ENCODE data around the gene ATP6AP2. TPM values are rescaled to one million over a fixed set of nuclear protein-coding genes. Genes with fewer than 3 reads are reported as not detected.

Gene ATP6AP2
- polyA plus RNA-seq, 1 donor (not counting 4 experiments of a cell fraction or from before 2014, with no cell fraction given), result 176 TPM

- no peak for FAIRE-seq
These were observed 51.4 kb downstream of the ATP6AP2 start for GRCh38 chrX:40632199-40632598.

DNA sequence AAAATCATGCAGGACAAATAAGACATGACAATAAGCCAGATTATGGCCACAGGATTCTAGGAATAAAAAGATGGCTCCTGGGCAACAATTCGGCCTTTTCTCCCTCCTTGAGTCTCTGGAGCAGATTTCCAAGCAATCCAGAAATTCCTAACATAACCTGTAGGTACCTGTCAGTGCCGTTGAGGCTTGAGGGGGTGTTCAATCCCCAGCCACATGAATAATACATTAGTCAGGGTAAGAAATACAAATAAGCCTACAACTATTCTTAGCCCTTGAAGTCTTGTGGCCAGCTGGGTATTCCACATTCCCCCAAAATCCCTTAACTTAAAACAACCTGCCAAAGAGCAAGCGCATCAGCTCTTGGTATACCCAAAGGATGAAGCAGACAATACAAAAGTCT lies 56.9 kb downstream of the ATP6AP2 start:
- Histone ChIP-seq H3K9ac (ENCODE audit: control insufficient read depth, extremely low read depth, insufficient read depth, low read length) (no peak overlapping the region), H3K4me1 (ENCODE audit: control insufficient read depth, extremely low read depth, insufficient read depth, low read length) (peaks cover 16% of the 10 kb centered on the region), H3K27me3 (ENCODE audit: control insufficient read depth, extremely low read depth, insufficient read depth, low read length) (no peaks in the 10 kb centered on the region), H3K79me2 (ENCODE audit: control insufficient read depth, insufficient read depth, low read length) (peaks cover 30% of the 10 kb centered on the region), H3K4me3 (ENCODE audit: control insufficient read depth in 2 of 3, extremely low read depth in 1 of 3, insufficient read depth in 2 of 3, low read depth in 1 of 3, low read length in 3 of 3) (no peak overlapping the region), H3K9me3 (ENCODE audit: control insufficient read depth, low read depth, low read length) (no peaks in the 10 kb centered on the region), H4K20me1 (ENCODE audit: control insufficient read depth, extremely low read depth, insufficient read depth, low read length) (peaks cover 7% of the 10 kb centered on the region), H3K27ac (ENCODE audit: control insufficient read depth, insufficient read depth, low read length) (no peak overlapping the region), H3K9me1 (ENCODE audit: control insufficient read depth, extremely low read depth, insufficient read depth, low read length) (peaks cover 4% of the 10 kb centered on the region), H3K36me3 (ENCODE audit: control insufficient read depth in 2 of 2, extremely low read depth in 1 of 2, insufficient read depth in 2 of 2, low read length in 2 of 2) (peaks cover 7 to 30% of the 10 kb centered on the region in 2 experiments), H2AFZ (ENCODE audit: control insufficient read depth, low read length) (no peak overlapping the region), H3K4me2 (ENCODE audit: control insufficient read depth, extremely low read depth, insufficient read depth, low read depth, low read length) (peak overlapping the region; percentile 48)
- TF ChIP-seq EZH2 (IDR thresholded peaks at IDR 0.05; ENCODE audit: low read length), result no peak
- TF ChIP-seq, protein P1, sequence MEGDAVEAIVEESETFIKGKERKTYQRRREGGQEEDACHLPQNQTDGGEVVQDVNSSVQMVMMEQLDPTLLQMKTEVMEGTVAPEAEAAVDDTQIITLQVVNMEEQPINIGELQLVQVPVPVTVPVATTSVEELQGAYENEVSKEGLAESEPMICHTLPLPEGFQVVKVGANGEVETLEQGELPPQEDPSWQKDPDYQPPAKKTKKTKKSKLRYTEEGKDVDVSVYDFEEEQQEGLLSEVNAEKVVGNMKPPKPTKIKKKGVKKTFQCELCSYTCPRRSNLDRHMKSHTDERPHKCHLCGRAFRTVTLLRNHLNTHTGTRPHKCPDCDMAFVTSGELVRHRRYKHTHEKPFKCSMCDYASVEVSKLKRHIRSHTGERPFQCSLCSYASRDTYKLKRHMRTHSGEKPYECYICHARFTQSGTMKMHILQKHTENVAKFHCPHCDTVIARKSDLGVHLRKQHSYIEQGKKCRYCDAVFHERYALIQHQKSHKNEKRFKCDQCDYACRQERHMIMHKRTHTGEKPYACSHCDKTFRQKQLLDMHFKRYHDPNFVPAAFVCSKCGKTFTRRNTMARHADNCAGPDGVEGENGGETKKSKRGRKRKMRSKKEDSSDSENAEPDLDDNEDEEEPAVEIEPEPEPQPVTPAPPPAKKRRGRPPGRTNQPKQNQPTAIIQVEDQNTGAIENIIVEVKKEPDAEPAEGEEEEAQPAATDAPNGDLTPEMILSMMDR (optimal IDR thresholded peaks at IDR 0.05 in 1 of 3, IDR thresholded peaks at IDR 0.05 in 1 of 3, conservative IDR thresholded peaks at IDR 0.05 in 1 of 3; ENCODE audit: extremely low read depth in 1 of 3, insufficient read depth in 2 of 3, low read length in 3 of 3), result no peak
- FAIRE-seq, result peak; percentile 48
- peak; percentile 60 for DNase-seq (ENCODE audit: low read depth, low spot score)
- dilution Hi-C loops (cut with MboI; ENCODE audit: extremely low pct_ligation_motif_present, low sequenced_read_pairs), result no loop called here

More at GRCh38 chrX:40632199-40632598, 51.4 kb downstream of the ATP6AP2 start:
- Histone ChIP-seq H3K9ac (ENCODE audit: control insufficient read depth, extremely low read depth, insufficient read depth, low read length) (no peak overlapping the region), H3K79me2 (ENCODE audit: control insufficient read depth, insufficient read depth, low read length) (peaks cover 4% of the 10 kb centered on the region), H3K27me3 (ENCODE audit: control insufficient read depth, extremely low read depth, insufficient read depth, low read length) (no peaks in the 10 kb centered on the region), H3K4me1 (ENCODE audit: control insufficient read depth, extremely low read depth, insufficient read depth, low read length) (peaks cover under 1% of the 10 kb centered on the region), H3K4me2 (ENCODE audit: control insufficient read depth, extremely low read depth, insufficient read depth, low read depth, low read length) (no peak overlapping the region), H2AFZ (ENCODE audit: control insufficient read depth, low read length) (no peak overlapping the region), H3K9me1 (ENCODE audit: control insufficient read depth, extremely low read depth, insufficient read depth, low read length) (no peaks in the 10 kb centered on the region), H3K9me3 (ENCODE audit: control insufficient read depth, low read depth, low read length) (no peaks in the 10 kb centered on the region), H3K36me3 (ENCODE audit: control insufficient read depth in 2 of 2, extremely low read depth in 1 of 2, insufficient read depth in 2 of 2, low read length in 2 of 2) (peaks cover 28 to 29% of the 10 kb centered on the region in 2 experiments), H3K4me3 (ENCODE audit: control insufficient read depth in 2 of 3, extremely low read depth in 1 of 3, insufficient read depth in 2 of 3, low read depth in 1 of 3, low read length in 3 of 3) (no peak overlapping the region), H4K20me1 (ENCODE audit: control insufficient read depth, extremely low read depth, insufficient read depth, low read length) (no peaks in the 10 kb centered on the region), H3K27ac (ENCODE audit: control insufficient read depth, insufficient read depth, low read length) (no peak overlapping the region)
- no peak for DNase-seq (ENCODE audit: low read depth, low spot score)
- TF ChIP-seq EZH2 (IDR thresholded peaks at IDR 0.05; ENCODE audit: low read length), result no peak
- TF ChIP-seq, protein P1 (optimal IDR thresholded peaks at IDR 0.05 in 1 of 3, IDR thresholded peaks at IDR 0.05 in 1 of 3, conservative IDR thresholded peaks at IDR 0.05 in 1 of 3; ENCODE audit: extremely low read depth in 1 of 3, insufficient read depth in 2 of 3, low read length in 3 of 3), result no peak
- dilution Hi-C loops (cut with MboI; ENCODE audit: extremely low pct_ligation_motif_present, low sequenced_read_pairs), result no loop called here
